GM18951 (cell line): Measurements from ENCODE around the gene RARB.

Source experiments
- POLR2A ChIP-seq: IDR thresholded peaks from 4 replicates; pipeline ENCODE4 v1.6.1; 2011; ENCODE audit warnings: mild to moderate bottlenecking; ENCODE audit not compliant: insufficient read length, insufficient read depth; ENCODE audit errors: extremely low read depth
- in situ Hi-C: fragments of 300-500 bp; cut with MboI; formaldehyde crosslinking; loops from one replicate; pipeline ENCODE4 v1.12.0; 2022; ENCODE audit warnings: low sequenced_read_pairs, mixed read lengths, inconsistent platforms; ENCODE audit not compliant: unreplicated experiment

Gene RARB

DNA sequence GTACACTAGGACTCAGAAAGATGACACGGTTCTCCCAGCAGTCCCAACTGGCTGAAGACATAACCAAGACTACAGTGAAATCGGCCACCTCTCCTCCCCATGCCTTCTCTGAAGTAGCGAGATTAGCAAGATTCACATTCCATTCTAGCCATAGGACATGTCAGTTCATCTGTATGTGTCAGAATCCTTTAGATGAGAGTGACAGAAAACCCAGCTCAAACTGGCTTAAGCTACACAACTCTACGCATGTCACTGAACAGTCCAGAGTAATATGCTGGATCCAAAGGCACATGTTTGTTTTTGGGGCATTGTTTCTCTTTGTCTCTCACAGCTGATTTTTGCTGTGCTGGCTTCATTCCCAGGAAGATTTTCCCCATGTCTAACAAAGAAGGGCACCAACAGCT, 75.8 kb downstream of the RARB start:
- in situ Hi-C loops = no loop called here
- no peak for TF ChIP-seq POLR2A

DNA sequence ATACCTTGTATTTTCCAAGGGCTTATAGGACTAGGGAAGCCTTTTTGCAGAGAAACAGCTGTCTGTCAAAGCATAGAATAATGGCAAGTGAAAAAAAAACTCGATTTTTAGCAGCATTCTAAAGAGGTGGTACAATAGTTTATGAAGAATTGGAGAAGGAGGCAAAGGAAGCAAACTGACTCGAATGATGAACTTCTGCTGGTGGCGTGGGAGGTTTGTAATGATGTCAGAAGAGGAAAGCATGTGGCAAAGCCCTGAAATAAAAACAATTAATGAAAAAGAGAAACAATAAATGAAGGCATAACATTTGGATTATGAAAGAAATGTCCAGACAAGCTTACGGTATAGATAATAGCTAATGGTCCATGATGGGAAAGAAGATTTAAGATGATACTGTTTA, 77.5 kb downstream of the RARB start:
- no peak for TF ChIP-seq POLR2A
- in situ Hi-C loops = no loop called here

DNA sequence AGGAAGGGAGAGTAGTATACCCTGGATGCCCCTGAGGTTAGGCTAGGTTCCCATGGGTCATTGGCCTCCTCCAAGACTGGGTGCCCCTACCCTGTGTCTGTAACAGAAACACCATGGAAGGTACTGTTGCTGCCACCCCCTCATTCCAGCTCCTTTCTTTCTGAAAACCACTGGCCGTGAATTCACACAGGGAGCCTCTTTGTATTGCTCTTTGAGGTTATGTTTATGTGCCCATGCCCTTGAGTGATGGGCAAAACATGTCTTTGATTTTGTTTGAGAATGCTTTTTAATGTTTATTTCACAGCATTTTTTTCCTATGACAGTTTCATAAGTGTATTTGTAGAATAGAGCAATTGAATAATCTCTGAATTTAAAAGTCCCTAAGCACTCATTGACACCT, 79.7 kb downstream of the RARB start:
- no peak for TF ChIP-seq POLR2A
- in situ Hi-C loops = no loop called here

DNA sequence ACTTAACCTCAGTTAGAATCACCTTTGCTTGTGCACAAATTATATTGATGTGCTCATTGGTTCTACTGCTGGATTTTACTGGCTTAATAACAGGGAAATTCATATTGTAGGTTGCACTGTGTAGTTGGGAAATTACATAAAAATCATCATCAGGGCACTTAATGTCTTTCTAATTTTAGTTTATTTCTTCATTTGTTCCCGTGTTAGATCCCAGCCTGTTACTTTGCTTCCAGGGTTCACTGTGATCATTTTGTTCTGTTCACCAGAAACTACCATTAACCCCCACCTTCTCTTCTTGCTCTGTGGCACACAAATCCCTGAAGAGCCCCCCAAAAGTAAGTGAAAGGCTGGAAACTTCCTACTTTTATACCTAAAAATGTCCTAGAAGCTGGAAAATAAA, 80.4 kb downstream of the RARB start:
- TF ChIP-seq POLR2A = no peak
- in situ Hi-C loops = no loop called here

DNA sequence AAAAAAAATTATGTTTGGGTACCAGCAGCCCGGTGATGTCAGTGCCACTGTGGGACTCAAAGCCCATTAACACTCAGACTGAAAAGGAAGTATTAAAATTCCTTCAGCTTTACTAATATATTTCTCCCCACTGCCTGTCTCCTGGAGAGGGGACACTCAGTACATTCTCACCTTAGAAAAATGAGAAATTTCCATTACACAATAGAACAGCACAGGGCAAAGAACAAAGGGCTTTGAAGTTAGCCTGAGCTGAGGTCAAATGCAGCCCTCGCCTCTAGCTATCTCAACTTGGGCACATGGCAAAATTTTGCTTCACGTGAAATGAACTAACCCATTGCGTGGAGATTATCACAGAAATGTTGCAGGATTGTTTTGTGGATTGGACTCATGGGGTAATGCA, 80.8 kb downstream of the RARB start:
- in situ Hi-C loops = no loop called here
- no peak for TF ChIP-seq POLR2A

DNA sequence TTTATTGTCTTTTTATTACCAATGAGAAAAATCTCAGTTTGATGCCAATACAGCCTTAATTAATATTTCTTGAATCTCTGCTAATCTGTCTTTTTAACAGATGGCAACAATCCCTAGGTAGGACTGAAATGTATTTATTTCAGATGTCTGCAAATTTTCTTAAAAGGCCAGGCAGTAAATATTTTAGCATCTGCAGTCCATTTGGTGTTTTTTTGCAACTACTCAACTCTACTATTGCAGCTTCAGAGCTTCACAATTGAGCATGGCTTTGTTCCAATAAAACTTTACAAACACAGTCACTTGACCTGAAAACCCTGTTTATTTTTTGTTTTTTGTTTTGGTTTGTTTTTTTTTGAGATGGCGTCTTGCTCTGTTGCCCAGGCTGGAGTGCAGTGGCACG, 82.7 kb downstream of the RARB start:
- no peak for TF ChIP-seq POLR2A
- in situ Hi-C loops = no loop called here

DNA sequence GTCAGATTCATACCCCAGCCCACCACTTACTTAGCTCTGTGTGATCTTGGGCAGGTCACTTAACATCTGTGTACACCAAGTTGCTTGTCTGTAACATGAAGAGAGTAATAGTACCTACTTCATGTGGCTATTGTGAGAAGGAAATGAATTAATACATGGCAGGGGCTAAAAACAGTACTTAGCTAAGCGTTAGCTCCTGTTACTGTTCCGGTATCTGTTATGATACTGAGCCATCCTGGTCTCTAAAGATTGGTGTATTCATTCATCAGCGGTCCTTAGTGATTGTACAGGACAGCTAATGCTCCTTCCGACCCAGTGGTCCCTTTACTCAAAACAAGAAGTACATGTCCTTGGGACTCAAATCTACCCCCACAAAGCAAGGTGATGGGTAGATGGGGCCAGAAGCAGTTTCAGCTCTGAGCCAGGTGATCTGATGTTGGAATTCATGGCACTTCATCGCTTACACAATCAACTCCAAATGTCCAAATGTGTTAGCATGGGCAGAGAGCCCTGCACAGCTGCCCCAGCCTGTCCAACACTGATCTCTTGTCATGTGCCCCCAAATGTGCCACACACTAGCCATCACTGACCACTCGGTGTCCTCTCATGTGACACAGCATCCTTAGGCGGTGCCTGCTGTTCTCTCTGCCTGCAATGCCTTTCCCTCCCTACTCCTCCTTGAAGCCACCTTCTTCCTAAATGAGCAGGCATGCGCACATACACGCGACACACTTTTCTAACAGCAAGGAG, 84.1 kb downstream of the RARB start:
- no peak for TF ChIP-seq POLR2A

DNA sequence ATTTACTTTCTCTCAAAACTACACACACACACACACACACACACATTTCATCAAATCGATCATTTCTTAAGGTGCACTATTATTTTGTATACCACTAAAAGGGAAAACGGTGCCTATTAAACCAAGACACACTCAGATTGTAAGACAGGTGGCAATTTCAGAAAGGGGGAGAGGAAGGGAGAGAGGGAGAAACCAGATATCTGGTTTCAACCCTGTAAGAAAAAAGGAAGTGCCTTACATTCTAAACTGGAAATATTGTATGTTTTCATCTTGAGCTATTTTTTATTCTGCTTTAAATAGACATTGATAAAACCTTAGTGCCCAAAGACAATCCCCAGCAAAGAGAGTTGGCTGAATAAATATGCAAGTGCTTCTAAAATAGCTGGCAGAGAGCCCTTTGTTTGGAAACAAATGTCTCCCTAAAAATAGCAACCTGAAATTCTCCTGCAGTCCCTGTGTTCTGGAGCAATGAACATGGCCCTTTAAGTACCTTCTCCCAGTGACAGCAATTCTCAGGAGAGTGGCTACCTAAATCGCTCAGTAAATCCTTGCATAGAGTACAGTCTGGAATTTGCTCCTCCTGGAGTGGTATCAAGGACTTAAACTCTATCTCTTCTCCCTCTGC, 85.7 kb downstream of the RARB start:
- no peak for TF ChIP-seq POLR2A

More for the DNA sequence above, 84.1 kb downstream of the RARB start:
- in situ Hi-C loops = no loop called here

DNA sequence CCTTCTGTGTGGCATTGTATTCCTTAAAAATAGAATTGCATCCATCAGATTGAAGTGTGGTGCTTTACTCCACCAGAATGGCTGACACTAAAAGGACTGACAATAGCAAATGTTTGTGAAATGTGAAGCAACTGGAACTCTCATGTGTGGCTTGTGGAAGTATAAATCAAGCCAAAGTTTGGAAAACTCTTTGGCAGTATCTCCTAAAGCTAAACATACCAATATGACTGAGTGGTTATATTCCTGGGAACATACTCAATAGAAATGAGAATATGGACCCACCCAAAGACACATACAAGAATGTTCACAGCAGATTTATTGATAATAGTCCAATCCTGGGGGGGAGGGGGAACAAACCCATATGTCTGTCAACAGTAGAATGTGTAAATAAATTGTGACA, 87.1 kb downstream of the RARB start:
- no peak for TF ChIP-seq POLR2A
- in situ Hi-C loops = no loop called here

More for the DNA sequence above, 85.7 kb downstream of the RARB start:
- in situ Hi-C loops = no loop called here

DNA sequence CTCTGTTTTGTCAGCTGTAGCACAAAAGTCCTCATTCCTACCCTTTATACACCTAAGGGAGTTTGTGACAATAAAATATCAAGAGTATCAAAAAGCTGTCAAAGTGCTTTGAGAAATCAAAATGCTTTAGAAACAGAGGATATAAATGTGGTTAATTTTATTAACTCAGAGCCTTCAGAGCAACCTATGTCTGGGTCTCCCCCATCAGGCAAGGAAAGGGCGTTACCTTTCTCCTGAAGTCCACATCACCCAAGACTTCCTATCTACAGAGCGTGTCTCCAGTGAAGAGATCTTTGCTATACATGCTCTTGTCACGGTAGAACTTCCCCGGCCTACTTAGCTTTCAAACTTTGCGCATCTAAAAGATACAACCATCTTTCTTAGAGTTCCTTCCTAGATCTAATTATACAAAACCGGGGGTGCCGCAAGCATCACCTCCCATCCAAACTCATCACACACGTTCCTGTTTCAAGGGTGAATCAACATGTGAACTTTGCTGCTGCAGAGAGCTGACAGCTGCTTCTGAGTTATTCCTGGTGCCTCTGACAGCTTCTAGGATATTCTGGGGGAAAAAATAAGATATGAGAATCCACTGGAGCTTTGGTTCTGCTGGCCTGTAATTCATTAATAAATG, 93.0 kb downstream of the RARB start:
- in situ Hi-C loops = no loop called here
- no peak for TF ChIP-seq POLR2A

DNA sequence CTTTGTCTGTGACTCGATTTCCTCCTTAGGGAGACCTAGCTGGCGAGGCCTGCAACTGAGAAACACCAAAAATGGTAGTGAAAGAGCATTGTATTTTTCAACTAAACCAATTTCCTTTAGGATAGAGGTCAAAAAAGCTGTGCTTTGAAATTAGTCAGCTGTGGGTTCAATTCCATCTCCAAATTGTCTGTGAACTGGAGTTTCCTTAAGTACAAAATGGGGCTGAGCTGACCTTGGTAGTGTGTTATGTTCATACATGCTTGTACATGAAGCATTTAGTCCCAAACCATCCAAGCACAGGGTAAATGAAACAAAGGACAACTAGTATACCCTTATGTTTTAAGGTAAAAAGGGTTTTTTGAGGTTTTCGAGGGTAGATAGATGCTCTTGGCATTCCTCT, 99.3 kb downstream of the RARB start:
- in situ Hi-C loops = no loop called here
- no peak for TF ChIP-seq POLR2A

DNA sequence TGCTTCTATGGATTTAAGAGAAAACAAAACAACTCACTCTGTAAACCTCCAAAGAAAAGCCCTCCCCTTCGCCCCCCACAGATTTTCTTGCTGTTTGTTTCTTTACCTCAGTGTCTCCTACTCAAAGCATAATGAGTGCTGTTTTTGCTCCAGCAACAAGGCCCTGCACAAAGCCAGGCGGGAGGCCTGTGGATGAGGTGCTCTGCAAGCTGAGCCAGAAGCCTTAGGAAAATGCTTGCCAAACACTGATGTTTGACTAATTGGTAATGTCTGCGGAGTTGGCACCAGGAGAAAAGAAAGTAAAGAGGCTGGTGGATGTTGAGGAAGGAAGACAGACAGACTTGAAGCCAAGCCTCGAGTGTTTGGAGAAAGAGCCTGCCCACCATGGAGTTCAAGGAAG, 99.7 kb downstream of the RARB start:
- in situ Hi-C loops = no loop called here
- no peak for TF ChIP-seq POLR2A

DNA sequence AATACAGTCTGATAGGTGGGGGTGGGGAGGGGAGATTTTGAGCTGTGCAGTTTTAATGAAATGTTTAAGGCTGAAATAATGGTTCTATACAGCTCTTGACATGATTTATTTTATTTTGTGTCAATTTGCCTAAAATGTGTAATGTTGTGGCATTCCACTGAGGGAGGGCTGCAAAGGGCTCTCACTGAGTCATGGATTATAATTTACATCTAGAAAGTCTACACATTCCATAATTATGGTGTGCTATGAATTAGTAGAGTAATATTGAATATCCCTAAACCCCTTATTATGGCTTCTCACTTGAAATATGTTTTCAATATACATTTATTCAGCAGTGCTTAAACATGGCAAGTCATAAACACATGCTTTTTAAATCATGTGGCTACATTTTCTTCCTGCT, 103.9 kb downstream of the RARB start:
- in situ Hi-C loops = no loop called here
- no peak for TF ChIP-seq POLR2A
